Activated CD4-positive, alpha-beta memory T cell treated with anti-CD3 and anti-CD28 coated beads, Interleukin-2, amount 10 ng/mL, durations not matched to agents 7 days and 5 days (primary cell): ENCODE measurements around the gene DGAT2. TPM values are rescaled to one million over a fixed set of nuclear protein-coding genes. Genes with fewer than 3 reads are reported as not detected.

ENCODE experiments used
- CTCF ChIA-PET: fragments of 350-600 bp; sonication (Branson Sonifier 250); formaldehyde crosslinking; loops from one replicate; lab custom pipeline; 2021; ENCODE audit warnings: antibody characterized with exemption, inconsistent platforms; lab: Charles Lee
- POLR2A ChIA-PET: fragments of 350-600 bp; sonication (Branson Sonifier 250); formaldehyde crosslinking; loops from one replicate; lab custom pipeline; 2021; ENCODE audit warnings: antibody characterized with exemption; lab: Charles Lee
- DNase-seq: peaks from one replicate; pipeline ENCODE4 v3.0.0-alpha.2; 2020
- H3K27ac Mint-ChIP-seq: one replicate; pipeline ENCODE4 v1.8.0; 2021; ENCODE audit warnings: mild to moderate bottlenecking, mixed read lengths
- H3K27me3 Mint-ChIP-seq: one replicate; pipeline ENCODE4 v1.8.0; 2021; ENCODE audit warnings: mixed read lengths
- H3K36me3 Mint-ChIP-seq: one replicate; pipeline ENCODE4 v1.8.0; 2021; ENCODE audit warnings: low read depth, mixed read lengths
- H3K4me1 Mint-ChIP-seq: one replicate; pipeline ENCODE4 v1.8.0; 2021; ENCODE audit warnings: mixed read lengths
- H3K4me3 Mint-ChIP-seq: one replicate; pipeline ENCODE4 v1.8.0; 2021; ENCODE audit warnings: mild to moderate bottlenecking, mixed read lengths
- H3K9me3 Mint-ChIP-seq: one replicate; pipeline ENCODE4 v1.8.0; 2021; ENCODE audit warnings: mixed read lengths
- total RNA-seq, 2 experiments: library from RNA; stranded (reverse); gene quantifications; one replicate each; pipeline ENCODE4 v1.2.3, GENCODE V29; 2021

DGAT2 gene
- total RNA-seq, 2 experiments from 2014 or later: 1.4 to 1.5 TPM

DNA sequence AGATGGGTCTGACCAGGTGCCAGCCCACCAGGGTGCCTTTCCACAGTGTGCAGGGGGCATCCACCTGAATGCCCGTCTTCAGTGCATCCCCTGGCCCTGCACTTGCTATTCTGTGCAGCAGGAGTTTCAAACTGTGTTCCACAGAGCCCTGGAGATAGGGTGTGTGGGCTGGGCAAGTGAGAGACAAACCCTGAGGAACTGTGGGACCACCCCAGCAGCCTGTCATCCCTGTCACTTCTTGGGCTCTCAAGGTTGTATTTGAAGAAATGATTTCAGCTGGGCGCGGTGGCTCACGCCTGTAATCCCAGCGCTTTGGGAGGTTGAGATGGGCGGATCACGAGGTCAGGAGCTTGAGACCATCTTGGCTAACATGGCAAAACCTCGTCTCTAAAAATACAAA is 6.4 kb upstream of the DGAT2 start:
- POLR2A ChIA-PET: no interaction called here
- Mint-ChIP-seq H3K27ac (no peak overlapping the region), H3K36me3 (no peaks in the 10 kb centered on the region), H3K4me1 (peaks cover 9% of the 10 kb centered on the region), H3K9me3 (no peaks in the 10 kb centered on the region), H3K4me3 (no peak overlapping the region), H3K27me3 (peaks cover 5% of the 10 kb centered on the region)
- CTCF ChIA-PET: no interaction called here
- DNase-seq: no peak

DNA sequence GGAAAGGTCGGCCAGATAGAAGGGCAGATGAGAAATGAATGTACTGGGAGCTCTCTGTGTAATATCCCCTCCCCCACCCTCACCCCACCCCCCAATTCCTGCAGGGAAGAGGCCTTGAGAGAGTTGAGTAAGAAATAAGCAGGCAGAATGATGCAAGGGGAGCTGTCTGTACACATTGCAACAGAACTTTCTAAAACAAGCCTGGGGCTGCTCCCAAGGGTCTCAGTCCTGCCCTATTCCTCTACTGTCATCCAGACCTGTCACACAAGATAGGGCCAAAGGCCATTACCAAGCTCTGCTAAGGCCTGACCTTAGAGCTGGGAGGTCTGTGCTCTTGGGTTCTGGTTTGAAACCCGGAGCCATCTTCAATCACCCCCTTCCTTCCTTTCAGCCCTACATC is 5.7 kb upstream of the DGAT2 start:
- H3K36me3 Mint-ChIP-seq: no peaks in the 10 kb centered on the region
- H3K9me3 Mint-ChIP-seq: no peaks in the 10 kb centered on the region
- ChIA-PET CTCF (no interaction called here), POLR2A (no interaction called here)
- no peak for DNase-seq
- peaks cover under 1% of the 10 kb centered on the region for H3K27me3 Mint-ChIP-seq
- no peak overlapping the region for H3K27ac Mint-ChIP-seq
- peaks cover 14% of the 10 kb centered on the region for H3K4me1 Mint-ChIP-seq
- no peak overlapping the region for H3K4me3 Mint-ChIP-seq

DNA sequence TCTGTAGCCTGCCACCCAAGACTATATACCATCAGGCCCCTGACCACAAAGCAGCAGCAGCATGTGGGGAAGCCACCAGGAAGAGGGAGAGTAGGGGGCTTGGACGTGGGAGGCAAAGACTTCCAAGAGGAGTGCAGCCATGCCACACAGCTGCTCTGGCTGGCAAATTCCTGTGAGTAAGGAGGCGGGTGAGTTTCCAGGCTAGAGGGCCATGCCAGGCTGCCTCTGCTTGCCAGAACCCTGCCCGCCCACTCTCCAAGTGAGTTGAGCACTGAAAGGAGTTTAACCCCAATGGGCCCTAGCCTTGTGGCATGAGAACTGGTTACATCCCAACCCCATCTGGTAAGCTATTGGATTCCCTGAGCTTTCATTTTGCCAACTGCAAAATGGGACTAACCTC is 4.7 kb upstream of the DGAT2 start:
- Mint-ChIP-seq H3K9me3 (no peaks in the 10 kb centered on the region), H3K4me1 (peaks cover 19% of the 10 kb centered on the region), H3K36me3 (no peaks in the 10 kb centered on the region), H3K27me3 (peaks cover 2% of the 10 kb centered on the region), H3K4me3 (no peak overlapping the region), H3K27ac (no peak overlapping the region)
- POLR2A ChIA-PET: interaction anchor here (1.3 kb wide), 1 partner anchor 11 kb away, joined by 3 read pairs; no protein-coding TSS in a partner anchor
- CTCF ChIA-PET: interaction anchor here (0.8 kb wide), 1 partner anchor 60 kb away, joined by 3 read pairs; no protein-coding TSS in a partner anchor
- no peak for DNase-seq

DNA sequence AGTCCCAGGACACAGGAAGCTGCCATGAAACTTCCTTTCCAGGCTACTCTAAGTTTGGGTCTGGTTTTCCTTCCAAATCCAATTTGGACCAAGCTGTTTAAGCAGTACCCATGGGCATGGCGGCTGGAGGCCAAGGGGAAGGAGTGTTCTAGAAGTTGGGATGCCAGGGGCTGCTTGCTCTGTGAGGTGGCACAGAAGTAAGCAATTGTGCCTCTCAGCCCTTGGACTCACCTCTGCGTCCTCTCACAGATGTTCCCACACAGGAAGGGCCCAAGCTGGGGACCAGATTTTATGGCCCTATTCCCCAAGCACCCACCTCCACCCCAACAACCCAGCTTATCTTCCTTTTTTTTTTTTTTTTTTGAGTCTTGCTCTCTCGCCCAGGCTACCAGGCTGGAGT is 3.5 kb upstream of the DGAT2 start:
- Mint-ChIP-seq H3K9me3 (no peaks in the 10 kb centered on the region), H3K4me1 (peaks cover 22% of the 10 kb centered on the region), H3K4me3 (no peak overlapping the region), H3K36me3 (no peaks in the 10 kb centered on the region), H3K27ac (no peak overlapping the region), H3K27me3 (peaks cover 13% of the 10 kb centered on the region)
- DNase-seq: no peak
- CTCF ChIA-PET: interaction anchor here (0.7 kb wide), 1 partner anchor 152 kb away, joined by 3 read pairs; no protein-coding TSS in a partner anchor
- POLR2A ChIA-PET: interaction anchor here (1.3 kb wide), 1 partner anchor 10 kb away, joined by 3 read pairs; no protein-coding TSS in a partner anchor

DNA sequence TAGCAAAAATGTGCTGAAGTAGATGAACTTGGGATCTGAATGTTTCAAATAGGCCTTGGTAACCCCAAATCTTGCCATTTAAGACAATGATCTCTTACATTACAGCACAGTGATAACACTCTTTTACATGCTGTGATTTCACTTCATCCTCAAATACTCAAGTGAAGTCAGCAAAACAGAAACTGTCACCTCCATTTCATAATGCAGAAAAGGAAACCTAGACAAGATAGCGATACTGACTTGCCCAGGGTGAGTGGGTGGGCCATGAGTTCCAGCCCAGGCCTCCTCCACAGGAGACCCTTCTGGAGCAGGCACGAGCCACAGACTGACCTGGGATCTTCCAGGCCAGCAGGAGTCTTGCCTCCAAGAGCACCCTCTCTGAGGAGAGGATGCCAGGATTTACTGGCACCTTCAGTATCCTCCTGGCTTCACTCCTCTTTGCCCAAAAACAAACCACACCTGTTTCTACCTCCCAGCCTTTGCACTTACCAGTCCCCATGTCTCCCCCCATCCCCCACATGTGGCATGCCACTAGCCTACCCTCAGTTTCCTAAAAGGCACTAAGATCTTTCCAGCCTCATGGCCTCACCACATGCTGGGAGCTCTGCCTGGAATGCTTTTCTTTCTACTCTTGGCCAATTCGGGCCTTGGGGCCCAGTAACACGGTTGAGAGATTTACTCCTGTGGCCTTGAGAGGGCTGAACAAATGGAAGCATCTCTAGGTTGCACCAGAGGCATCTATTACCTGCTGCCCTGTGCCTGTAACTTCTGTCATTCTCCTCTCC is 1.9 kb upstream of the DGAT2 start:
- no peak for DNase-seq
- Mint-ChIP-seq H3K27me3 (peaks cover 24% of the 10 kb centered on the region), H3K4me1 (peaks cover 22% of the 10 kb centered on the region), H3K27ac (no peak overlapping the region), H3K4me3 (no peak overlapping the region), H3K36me3 (no peaks in the 10 kb centered on the region), H3K9me3 (no peaks in the 10 kb centered on the region)
- POLR2A ChIA-PET: no interaction called here
- CTCF ChIA-PET: no interaction called here

DNA sequence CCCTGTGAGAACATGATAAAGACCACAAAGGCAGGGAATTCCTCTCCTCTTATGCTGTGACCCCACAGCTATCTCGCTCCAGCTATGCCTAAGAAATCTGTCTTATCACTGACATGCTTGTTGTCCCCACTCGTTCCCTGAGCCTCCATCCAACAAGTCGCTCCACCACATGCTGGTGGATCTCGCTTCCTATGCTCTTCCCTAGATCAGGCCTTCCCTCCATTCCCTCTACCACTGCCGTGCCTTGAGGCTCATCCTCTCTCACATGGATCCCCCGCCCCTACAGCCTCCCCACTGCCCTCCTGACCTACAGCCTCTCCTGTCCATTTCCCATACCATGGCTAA is 1.4 kb upstream of the DGAT2 start:
- ChIA-PET CTCF (no interaction called here), POLR2A (no interaction called here)
- DNase-seq: no peak
- H3K27ac Mint-ChIP-seq: no peak overlapping the region
- no peaks in the 10 kb centered on the region for H3K36me3 Mint-ChIP-seq
- peaks cover 22% of the 10 kb centered on the region for H3K4me1 Mint-ChIP-seq
- peaks cover 24% of the 10 kb centered on the region for H3K27me3 Mint-ChIP-seq
- H3K4me3 Mint-ChIP-seq: no peak overlapping the region
- H3K9me3 Mint-ChIP-seq: no peaks in the 10 kb centered on the region

DNA sequence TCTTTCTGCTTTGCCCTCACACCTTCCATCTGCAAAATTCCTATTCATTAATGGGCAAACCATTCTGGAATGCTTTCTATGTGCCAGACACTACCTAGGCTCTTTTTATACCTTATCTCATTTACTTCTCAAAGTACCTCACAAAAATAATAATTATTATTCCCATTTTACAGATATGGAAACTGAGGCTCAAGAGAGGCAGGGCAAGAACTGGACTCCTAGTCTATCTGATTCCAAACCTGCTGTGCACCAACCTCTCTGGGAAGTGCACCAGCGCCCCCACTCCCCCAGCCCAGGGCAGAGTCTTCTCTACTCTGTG is 826 bp upstream of the DGAT2 start:
- Mint-ChIP-seq H3K27ac (no peak overlapping the region), H3K4me3 (no peak overlapping the region), H3K9me3 (no peaks in the 10 kb centered on the region), H3K27me3 (peaks cover 24% of the 10 kb centered on the region), H3K4me1 (peaks cover 22% of the 10 kb centered on the region), H3K36me3 (no peaks in the 10 kb centered on the region)
- POLR2A ChIA-PET: interaction anchor here (0.8 kb wide), 1 partner anchor 9 kb away, joined by 5 read pairs; no protein-coding TSS in a partner anchor
- DNase-seq: no peak
- CTCF ChIA-PET: no interaction called here

DNA sequence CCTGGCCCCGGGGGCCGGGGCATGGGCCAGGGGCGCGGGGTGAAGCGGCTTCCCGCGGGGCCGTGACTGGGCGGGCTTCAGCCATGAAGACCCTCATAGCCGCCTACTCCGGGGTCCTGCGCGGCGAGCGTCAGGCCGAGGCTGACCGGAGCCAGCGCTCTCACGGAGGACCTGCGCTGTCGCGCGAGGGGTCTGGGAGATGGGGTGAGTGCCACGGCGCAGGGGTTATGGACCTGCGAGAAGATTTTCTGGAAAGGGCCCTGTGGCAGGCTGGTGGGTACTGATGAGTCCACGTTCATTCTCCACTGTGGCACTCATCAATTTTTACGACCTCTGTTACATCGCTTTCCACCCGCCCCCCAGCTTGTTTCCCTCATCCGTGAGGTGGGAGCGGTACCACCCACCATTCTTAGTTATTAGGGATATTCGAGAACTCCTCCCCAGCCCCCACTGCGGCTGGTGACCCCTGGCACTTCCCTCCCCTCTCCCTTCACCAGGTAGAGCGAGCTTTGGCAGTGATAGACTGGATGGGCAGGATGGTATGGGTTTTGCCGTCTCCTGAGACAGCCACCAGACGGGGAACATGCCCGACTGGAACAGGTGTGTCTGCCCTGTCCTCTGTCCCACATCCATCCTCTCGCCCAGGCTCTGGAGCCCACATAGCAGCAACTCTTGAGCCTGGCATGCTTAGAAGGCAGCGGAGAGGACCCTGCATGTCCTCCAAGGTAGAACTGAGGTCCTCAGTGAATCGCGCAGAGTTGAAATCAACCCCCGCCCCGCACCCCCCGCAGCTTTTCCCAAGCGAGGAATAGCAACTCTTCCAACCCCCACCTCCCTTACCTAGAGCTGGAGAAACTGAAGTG is 562 bp downstream of the DGAT2 start:
- no peak for DNase-seq
- Mint-ChIP-seq H3K36me3 (no peaks in the 10 kb centered on the region), H3K4me3 (peak overlapping the region; percentile 33)

DNA sequence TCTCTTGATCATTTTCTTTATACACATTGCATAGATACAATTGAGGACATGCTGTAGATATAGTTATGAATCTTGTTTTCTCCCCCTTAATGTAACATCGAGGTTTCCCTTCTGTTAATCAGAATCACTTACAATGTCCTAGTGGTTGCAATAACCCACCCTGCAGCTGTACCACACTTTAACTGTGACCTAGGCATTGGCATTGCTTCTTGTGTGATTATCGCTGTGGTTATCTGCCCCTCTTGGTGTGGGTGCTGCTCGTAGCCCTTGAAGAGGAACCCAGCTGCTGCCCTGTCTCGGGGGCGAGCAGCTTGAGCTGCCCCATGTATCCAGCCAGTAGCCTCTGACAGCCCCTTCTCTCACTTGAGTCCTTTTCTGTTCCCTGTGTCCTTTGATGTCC is 1.5 kb downstream of the DGAT2 start:
- ChIA-PET CTCF (interaction anchor here (1.0 to 1.5 kb wide), 3 partner anchors 32 to 64 kb away, joined by 4 read pairs; no protein-coding TSS in a partner anchor), POLR2A (no interaction called here)
- Mint-ChIP-seq H3K9me3 (no peaks in the 10 kb centered on the region), H3K4me1 (peaks cover 38% of the 10 kb centered on the region), H3K27me3 (peaks cover 24% of the 10 kb centered on the region), H3K4me3 (no peak overlapping the region), H3K27ac (no peak overlapping the region), H3K36me3 (no peaks in the 10 kb centered on the region)
- DNase-seq: no peak

More for the DNA sequence above, 562 bp downstream of the DGAT2 start:
- peaks cover 24% of the 10 kb centered on the region for H3K27me3 Mint-ChIP-seq
- ChIA-PET CTCF (interaction anchor here (0.6 to 1.5 kb wide), 4 partner anchors 10 to 63 kb away, joined by 3 to 4 read pairs (median 4); no protein-coding TSS in a partner anchor), POLR2A (interaction anchor here (0.8 kb wide), 1 partner anchor 8 kb away, joined by 5 read pairs; no protein-coding TSS in a partner anchor)
- no peak overlapping the region for H3K27ac Mint-ChIP-seq
- peaks cover 31% of the 10 kb centered on the region for H3K4me1 Mint-ChIP-seq
- no peaks in the 10 kb centered on the region for H3K9me3 Mint-ChIP-seq

DNA sequence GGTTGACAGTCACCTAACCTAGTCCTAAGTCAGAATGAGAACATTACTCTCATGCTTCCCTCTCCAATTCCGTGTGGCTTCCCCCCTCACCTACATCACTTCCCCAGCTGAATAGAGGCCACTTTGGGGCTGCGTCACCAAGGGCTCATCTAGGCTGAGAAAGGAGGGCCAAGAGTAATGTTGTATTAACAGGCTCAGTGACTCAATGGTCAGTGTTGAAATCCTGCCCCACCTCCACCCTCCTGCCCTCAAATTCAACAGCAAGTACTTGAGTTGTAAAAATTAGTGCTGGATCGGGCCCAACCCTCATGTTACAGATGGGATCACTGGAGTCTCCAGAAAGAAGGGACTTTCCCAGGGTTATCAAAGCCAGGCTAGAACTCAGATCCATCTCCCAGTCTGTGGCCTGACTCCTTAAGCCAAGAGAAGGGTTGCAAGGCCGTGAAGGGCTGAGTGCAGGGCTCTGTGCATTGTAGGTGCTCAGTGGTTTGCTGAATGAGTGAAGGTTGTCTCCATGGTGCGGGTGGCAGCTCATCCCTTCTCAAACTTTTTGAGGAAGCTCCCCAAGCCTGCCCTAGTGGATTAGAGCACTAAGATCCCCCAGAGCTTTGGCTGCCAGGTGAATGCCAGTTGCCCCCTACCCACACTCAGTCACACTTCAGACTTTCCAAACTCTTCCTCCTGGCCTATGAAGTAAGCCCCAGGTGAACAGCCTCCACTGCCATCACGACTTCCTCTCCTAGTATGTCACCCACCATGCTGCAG is 3.2 kb downstream of the DGAT2 start:
- Mint-ChIP-seq H3K4me3 (no peak overlapping the region), H3K36me3 (no peaks in the 10 kb centered on the region), H3K27ac (no peak overlapping the region), H3K4me1 (peaks cover 40% of the 10 kb centered on the region), H3K27me3 (peaks cover 24% of the 10 kb centered on the region), H3K9me3 (no peaks in the 10 kb centered on the region)
- ChIA-PET POLR2A (no interaction called here), CTCF (no interaction called here)
- no peak for DNase-seq

DNA sequence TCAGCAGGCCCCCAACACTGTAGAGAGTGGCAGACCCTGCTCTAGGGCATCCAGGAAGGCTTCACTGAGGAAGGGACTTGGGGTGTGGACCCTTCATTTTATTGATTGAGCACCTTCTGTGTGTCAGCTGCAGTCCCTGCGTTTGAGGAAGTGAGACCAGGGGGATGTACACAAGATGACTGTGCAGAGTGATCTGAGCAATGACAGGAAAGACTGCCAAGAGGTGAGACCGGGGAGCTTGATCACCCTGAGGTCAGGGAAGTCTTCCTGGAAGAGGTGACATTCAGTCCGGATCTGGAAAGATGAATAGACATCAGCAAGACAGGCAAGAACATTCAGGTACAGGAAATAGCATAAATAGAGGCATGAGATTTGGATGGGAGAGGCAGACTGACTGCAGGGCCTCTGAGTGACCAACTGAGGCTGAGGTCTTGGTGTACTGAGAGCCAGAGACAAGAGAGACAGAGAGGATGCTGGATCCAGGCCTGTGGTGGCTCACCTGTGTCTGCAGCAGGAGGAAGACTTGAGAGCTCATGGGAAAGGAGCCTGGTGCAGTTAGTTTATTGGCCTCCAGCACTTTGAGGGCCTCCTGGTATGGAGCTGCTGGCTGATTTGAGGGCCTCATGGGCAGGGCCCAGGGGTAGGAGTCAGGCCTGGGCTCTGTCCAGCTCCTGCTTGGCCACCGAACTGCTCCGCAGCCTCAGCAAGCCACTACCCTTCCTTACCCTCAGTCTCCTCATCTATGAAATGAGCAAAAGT is 5.2 kb downstream of the DGAT2 start:
- Mint-ChIP-seq H3K4me3 (no peak overlapping the region), H3K27me3 (peaks cover 22% of the 10 kb centered on the region), H3K36me3 (no peaks in the 10 kb centered on the region), H3K27ac (peak overlapping the region; percentile 9), H3K9me3 (no peaks in the 10 kb centered on the region), H3K4me1 (peaks cover 43% of the 10 kb centered on the region)
- POLR2A ChIA-PET: no interaction called here
- CTCF ChIA-PET: interaction anchor here (1.1 kb wide), 1 partner anchor 10 kb away, joined by 3 read pairs; no protein-coding TSS in a partner anchor
- peak; percentile 37 for DNase-seq

DNA sequence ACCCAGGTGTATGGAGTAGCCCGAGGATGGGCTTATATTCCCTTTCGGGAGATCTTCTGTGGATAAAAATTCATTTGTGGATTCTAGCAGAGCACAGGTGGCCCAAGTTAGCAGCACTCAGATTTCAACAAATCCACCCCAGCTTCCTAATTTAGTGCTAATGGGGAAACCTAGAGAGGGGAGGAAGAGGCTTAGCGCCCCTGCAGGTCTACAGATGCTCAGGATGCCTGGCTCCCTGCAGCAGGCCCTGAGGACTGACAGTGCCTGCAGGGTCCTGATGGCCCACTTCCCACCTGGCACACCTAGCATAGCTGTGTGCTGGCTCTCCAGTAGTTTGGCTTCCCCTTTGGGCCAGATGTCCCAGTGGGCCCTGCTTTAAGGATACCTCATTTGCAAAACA is 6.5 kb downstream of the DGAT2 start:
- DNase-seq: no peak

More for the DNA sequence above, 6.5 kb downstream of the DGAT2 start:
- H3K36me3 Mint-ChIP-seq: no peaks in the 10 kb centered on the region
- peaks cover 47% of the 10 kb centered on the region for H3K4me1 Mint-ChIP-seq
- no peak overlapping the region for H3K4me3 Mint-ChIP-seq
- no peaks in the 10 kb centered on the region for H3K9me3 Mint-ChIP-seq
- POLR2A ChIA-PET: interaction anchor here (0.8 kb wide), 1 partner anchor 10 kb away, joined by 3 read pairs; no protein-coding TSS in a partner anchor
- H3K27ac Mint-ChIP-seq: no peak overlapping the region
- CTCF ChIA-PET: no interaction called here
- peaks cover 12% of the 10 kb centered on the region for H3K27me3 Mint-ChIP-seq
